Epidermal melanocyte (primary cell): Measurements from ENCODE around the gene SLAIN2.
"Not testable (repeated sequence)": the region's sequence is repeated elsewhere in the genome, so short reads cannot be mapped to it uniquely, and the experiment has no call there.

Source experiments
- DNase-seq: peaks from one replicate; pipeline ENCODE4 v3.0.0; 2011; ENCODE audit warnings: low spot score; ENCODE audit not compliant: insufficient read length

The SLAIN2 gene

DNA sequence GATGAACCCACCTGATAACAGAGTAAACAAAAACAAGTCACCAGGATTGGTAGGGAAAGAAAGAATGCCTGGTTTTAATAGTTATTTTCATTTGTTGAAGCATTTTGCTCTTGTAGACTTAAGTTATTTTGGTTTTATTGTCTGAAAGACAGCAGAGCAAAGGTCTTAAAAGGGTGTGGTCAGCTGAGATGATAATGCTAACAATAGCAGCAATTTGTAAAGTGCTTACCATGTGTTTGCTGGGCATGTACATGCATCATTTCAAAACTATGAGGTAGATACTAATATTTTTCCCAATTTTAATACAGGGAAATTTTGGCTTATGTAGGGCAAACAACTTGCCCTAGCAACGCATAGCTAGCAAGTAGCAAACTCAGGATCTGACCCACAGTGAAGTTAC is 95.0 kb downstream of the SLAIN2 start:
- DNase-seq: no peak

DNA sequence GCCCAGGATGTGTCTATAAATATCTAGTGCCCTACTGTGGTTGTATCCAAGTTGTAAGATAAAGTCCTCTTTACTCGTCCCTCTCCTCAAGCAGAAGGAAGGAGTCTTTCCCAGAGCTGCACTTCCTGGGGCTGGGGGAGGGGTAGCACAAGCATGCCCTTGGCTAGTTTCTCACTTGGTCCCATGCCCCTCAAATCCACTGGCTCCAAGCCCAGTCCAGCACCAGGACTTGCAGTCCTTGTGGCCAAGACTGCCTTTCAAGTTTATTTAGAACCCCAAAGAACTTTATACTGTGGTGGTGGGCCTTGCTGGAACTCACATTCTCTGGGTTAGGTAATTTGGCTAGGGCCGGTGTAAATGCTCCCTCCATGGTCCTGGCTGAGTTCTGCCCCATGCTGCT is 98.7 kb downstream of the SLAIN2 start:
- DNase-seq: no peak

DNA sequence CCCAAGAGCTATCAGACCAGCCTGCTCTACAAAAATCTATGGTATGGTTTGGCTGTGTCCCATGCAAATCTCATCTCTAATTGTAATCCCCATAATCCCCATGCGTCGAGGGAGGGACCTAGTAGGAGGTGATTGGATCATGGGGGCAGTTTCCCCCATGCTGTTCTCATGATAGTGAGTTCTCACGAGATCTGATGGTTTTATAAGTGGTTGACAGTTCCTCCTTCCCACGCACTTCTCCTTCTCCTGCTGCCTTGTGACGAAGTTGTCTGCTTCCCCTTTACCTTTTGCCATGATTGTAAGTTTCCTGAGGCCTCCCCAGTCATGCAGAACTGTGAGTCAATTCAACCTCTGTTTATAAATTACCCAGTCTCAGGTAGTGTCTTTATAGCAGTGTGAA is 99.6 kb downstream of the SLAIN2 start:
- not testable (repeated sequence) for DNase-seq

DNA sequence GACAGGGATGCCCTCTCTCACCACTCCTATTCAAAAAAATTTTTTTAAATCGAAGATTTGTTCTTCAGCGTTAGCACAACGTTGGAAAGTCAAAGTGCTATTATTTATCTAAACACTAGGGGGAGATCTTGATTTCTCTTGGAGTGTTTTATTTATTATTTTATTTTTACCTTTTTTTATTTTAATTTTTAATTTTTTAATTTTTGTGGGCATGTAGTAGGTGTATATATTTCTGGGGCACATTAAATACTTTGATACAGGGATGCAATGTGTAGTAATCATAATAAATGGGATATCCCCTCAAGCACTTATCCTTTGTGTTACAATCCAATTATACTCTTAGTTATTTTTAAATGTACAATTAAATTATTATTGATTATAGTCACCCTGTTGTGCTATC is 104.4 kb downstream of the SLAIN2 start:
- no peak for DNase-seq

DNA sequence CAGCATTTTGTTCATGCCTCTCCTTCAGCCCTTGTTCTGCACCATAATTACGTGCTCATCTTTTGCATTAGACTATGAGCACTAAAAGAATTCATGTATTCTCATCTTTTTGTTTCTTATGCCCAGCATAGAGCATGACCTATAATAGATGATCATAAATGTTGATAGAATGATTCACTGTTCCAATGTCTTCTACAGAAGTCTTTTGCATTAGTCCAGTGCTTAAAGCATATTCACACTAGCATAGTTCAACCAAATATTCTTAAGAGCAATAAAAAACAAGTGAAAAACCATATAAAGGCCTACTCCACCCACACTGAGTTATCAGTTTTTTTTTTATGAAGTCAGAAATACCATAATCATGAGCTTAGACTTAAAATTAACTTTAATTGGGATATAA is 105.3 kb downstream of the SLAIN2 start:
- no peak for DNase-seq

DNA sequence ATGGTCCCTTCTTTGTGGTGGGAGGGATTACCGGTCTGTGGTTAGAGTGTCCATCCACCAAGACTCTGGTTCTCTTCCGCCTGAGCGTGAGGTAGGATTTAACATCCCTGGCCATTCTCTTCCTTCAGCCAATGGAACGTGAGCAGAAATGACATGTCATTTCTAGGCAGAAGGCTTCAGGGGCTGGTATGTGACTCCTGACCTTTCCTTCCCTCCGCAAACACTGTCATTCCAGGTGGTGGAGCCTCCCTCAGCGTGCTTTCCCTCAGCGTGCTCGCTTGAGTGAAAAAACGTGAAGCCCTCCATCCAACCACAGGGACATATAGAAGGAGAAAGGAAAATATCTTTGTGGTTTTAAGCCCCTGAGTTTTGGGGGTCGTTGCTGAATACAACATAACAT is 107.8 kb downstream of the SLAIN2 start:
- DNase-seq: no peak

DNA sequence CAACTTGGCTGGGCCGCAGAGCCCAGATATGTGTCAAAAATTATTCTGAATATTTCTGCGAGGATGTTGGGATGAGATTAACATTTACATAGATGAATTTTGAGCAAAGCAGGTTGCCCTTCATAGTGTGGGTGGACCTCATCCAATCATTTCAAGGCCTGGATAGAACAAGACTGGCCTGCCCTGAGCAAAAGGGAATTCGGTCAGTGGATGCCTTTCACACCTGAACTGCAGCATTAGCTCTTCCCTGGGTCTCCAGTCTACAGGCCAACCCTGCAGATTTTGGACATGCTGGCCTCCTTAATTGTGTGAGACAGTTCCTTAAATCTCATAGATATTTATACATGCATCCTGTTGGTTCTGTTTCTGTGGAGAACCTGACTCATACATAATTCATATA is 109.4 kb downstream of the SLAIN2 start:
- DNase-seq: no peak

DNA sequence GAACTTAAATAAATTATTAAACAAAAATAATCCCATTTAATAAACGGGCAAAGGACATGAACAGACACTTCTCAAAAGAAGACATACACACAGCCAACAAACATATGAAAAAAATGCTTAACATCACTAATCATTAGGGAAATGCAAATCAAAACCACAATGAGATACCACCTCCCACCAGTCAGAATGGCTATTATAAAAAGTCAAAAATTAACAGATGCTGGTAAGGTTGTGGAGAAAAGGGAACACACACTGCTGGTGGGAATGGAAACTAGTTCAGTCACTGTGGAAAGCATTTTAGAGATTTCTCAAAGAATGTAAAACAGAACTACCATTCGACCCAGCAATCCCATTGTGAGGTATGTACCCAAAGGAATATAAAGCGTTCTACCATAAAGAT is 110.3 kb downstream of the SLAIN2 start:
- not testable (repeated sequence) for DNase-seq

DNA sequence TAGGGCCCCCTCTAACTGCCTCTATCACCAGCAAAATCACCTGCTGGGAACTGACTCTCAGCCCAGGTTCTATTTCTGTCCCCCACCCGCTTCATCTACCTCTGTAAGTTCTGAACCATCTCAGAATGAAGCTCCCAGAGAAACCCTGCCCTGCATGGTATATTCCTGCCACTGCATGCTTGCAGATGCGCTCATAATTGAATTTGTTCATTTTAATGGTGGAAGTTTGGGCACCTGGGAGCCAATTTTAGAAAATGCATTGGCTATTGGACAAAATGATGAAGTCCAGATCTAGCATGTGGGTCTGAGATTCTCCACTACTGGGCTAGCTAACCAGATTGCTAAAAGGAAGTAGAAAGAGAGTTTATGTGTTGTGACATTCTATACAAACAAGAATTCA is 113.3 kb downstream of the SLAIN2 start:
- no peak for DNase-seq

DNA sequence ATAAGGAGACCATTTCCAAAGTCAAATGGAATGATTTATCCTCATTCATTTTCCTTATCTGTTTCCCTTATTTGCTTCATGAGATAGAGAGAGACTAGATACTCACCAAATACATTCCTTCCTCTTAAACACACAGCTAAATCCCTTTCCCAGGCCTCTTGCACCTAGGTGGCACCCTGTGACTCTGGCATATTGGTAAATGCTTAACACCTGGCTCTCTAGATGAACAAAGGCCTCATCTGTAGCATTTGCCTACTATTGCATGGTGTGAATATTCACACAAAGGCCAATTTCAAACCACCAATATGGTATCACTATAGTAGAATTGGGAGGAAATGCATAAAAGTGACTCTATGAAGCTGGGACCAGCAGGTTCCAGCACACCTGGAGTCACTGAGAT is 119.7 kb downstream of the SLAIN2 start:
- no peak for DNase-seq

DNA sequence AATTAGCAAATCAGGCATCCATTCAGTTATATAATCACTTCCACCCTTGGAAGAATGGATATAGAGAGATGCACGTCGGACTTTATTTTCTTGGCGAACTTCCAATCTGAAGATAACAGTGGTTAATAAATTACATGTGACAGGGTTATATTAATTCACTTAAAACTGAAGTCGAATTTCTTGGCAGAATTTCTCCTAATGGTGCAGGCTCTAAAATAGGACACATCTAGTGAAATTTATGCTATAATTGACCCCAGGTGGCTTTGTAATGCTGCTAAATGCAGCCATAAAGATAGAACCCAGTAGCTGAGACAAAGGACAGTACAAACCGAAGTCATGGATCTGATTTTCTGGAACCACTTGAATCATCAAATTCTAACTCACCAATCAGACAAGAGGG is 121.0 kb downstream of the SLAIN2 start:
- no peak for DNase-seq

DNA sequence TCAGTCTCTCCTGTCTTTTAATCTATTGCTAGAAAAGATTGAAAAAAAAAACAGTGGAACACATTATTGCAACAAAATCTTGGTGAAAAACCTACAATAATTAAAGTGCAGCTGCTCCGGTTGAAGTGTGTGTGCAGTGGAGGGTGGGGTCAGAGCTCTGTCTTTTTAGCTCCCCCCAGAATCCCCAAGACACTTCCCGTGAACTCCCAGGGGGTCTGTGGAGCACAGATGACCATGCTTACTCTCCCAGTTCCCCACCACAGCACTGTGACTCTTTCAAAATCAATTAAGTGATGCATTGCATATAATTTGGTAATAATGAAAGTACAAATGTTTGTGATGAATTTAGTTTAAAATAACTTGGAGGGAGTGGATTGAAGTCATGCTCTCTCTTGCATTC is 126.1 kb downstream of the SLAIN2 start:
- no peak for DNase-seq

DNA sequence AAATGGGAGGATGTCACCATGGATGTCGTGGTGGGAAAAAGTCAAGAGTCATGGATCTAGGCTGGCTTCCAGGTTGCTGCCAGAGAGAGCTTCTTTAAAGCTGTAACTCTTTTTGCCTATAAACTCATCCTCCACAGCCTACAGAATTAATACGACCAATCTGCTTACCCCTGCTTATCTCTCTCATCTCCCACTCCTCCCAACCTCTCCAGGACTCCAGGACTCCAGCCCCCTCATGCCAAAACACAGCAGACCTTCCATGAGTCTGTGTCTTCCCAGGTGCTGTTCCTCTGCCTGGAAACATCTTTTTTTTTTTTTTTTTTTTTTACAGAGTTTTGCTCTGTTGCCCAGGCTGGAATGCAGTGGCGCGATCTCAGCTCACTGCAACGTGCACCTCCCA is 126.6 kb downstream of the SLAIN2 start:
- DNase-seq: no peak

DNA sequence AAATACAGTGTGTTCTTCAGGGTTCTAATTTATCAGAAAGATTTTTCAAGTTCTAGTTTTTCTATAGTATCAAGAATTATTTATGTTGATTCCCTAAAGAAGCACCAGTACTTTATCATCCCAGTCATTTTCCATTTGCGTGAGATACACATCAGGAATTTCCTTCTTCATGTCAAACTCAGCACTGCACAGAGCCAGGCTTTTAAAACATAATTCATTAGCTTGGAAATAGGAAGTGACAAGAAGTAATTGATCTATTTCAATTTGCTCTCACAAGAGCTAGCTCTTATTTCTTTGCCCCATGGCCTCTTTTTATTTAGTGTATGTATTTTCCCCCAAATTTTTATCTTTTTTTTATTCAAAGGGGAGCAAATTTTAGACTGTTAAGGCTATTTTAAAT is 128.8 kb downstream of the SLAIN2 start:
- DNase-seq: no peak

DNA sequence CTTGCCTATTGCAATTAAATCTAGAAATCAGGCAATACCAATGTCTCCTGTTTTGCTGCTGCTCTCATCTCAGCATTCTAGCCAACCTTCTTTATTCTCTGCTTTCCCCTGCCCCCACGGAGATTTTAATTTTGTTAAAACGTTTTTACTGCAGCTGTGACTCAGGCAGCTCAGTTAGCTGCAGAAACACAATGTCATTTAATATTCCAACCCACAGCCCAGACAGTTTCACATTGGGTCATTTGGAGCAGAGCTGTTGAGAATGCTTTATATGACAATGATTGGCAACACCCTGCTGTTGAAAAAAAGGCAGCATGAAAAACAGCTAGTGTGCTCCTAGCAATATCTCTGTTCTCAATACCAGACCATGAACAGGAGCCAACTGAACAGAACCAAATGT is 129.2 kb downstream of the SLAIN2 start:
- no peak for DNase-seq

DNA sequence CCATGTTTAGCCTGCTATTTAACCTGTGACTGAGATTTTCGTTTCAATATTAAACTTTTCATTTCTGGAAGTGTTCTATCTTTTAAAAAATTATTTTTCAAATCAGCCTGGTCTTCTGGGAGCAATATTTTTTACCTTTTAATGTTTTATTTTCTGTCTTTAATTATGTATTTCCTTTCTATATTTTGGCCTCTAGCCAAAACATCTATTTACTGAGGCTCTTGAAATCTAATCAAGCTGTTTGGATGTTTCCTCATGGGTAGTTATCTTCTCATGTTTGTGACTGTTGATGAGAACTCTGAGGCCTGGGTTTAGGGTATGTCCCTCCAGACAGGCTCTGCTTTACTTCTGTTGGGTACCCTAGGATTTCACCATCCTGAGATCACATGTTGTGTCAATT is 131.5 kb downstream of the SLAIN2 start:
- DNase-seq: no peak

DNA sequence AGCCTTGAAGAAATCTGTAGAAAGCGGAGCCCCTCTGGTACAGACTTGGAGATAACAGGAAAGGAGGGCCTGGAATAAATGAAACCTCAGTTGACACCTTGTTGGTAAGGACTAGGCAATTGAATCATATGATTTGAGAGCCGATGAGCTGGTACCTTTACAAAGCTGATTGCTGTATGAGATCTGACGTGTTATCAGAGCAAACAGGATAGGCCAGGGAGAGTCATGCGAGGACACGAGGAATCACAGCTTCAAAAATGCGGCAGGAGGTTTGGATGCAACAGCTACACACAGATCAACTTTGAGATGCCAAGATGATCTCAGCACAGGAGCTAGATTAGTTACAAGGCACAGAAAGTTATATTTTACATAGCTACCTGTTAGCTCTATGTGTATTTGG is 134.4 kb downstream of the SLAIN2 start:
- DNase-seq: no peak
